Progenitor cell of endocrine pancreas (in vitro differentiated cells): ENCODE data around the gene FAM53A. TPM values are rescaled to one million over a fixed set of nuclear protein-coding genes. Genes with fewer than 3 reads are reported as not detected.

ENCODE experiments used
- DNase-seq: peaks from one replicate; pipeline ENCODE4 v3.0.0; 2021; ENCODE audit warnings: low spot score; ENCODE audit not compliant: unreplicated experiment
- H3K27ac Mint-ChIP-seq: 2 replicates; pipeline ENCODE4 v1.8.0; 2021; ENCODE audit warnings: mild to moderate bottlenecking, moderate library complexity, mixed read lengths
- H3K27me3 Mint-ChIP-seq: 2 replicates; pipeline ENCODE4 v1.8.0; 2021; ENCODE audit warnings: mixed read lengths
- H3K36me3 Mint-ChIP-seq: 2 replicates; pipeline ENCODE4 v1.8.0; 2022; ENCODE audit warnings: mixed read lengths; ENCODE audit not compliant: insufficient read depth
- H3K4me1 Mint-ChIP-seq: 2 replicates; pipeline ENCODE4 v1.8.0; 2021; ENCODE audit warnings: low read depth, mixed read lengths
- H3K4me3 Mint-ChIP-seq: 2 replicates; pipeline ENCODE4 v1.8.0; 2021; ENCODE audit warnings: low read depth, mild to moderate bottlenecking, moderate library complexity, mixed read lengths
- H3K9me3 Mint-ChIP-seq: 2 replicates; pipeline ENCODE4 v1.8.0; 2021; ENCODE audit warnings: low read depth, mixed read lengths
- total RNA-seq: library from RNA; stranded (reverse); gene quantifications from 2 replicates; pipeline ENCODE4 v1.2.1, GENCODE V29; 2021
- TF ChIP-seq, protein P1 (sequence below): fragments of 200-600 bp; sonication (generic); IDR thresholded peaks from one replicate; pipeline ENCODE4 v1.5.0; 2021; ENCODE audit warnings: antibody characterized with exemption, mild to moderate bottlenecking; ENCODE audit not compliant: unreplicated experiment

The FAM53A gene
- total RNA-seq, 1 donor from 2014 or later = 3.0 TPM

DNA sequence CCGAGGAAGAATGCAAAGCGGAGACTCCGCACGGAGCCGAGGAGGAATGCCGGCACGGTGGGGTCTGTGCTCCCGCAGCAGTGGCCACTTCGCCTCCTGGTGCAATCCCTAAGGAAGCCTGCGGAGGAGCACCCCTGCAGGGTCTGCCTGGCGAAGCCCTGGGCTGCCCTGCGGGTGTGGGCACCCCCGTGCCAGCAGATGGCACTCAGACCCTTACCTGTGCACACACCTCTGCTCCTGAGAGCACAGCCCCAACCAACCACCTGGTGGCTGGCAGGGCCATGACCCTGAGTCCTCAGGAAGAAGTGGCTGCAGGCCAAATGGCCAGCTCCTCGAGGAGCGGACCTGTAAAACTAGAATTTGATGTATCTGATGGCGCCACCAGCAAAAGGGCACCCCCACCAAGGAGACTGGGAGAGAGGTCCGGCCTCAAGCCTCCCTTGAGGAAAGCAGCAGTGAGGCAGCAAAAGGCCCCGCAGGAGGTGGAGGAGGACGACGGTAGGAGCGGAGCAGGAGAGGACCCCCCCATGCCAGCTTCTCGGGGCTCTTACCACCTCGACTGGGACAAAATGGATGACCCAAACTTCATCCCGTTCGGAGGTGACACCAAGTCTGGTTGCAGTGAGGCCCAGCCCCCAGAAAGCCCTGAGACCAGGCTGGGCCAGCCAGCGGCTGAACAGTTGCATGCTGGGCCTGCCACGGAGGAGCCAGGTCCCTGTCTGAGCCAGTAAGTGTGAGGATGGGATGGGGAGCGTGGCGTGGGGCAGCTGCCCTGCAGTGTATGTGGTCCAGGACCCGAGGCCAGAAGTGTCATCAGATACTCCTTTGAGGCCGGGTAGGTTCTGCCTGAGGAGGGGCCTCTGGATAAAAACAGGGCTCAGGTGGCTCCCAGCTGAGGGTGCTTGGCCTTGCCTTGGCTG lies 44.2 kb upstream of the FAM53A start:
- H3K27me3 Mint-ChIP-seq = no peaks in the 10 kb centered on the region
- peaks cover 3% of the 10 kb centered on the region for H3K4me1 Mint-ChIP-seq
- peaks cover 5% of the 10 kb centered on the region for H3K36me3 Mint-ChIP-seq
- no peak for DNase-seq
- H3K4me3 Mint-ChIP-seq = no peak overlapping the region
- no peaks in the 10 kb centered on the region for H3K9me3 Mint-ChIP-seq
- TF ChIP-seq, protein P1, sequence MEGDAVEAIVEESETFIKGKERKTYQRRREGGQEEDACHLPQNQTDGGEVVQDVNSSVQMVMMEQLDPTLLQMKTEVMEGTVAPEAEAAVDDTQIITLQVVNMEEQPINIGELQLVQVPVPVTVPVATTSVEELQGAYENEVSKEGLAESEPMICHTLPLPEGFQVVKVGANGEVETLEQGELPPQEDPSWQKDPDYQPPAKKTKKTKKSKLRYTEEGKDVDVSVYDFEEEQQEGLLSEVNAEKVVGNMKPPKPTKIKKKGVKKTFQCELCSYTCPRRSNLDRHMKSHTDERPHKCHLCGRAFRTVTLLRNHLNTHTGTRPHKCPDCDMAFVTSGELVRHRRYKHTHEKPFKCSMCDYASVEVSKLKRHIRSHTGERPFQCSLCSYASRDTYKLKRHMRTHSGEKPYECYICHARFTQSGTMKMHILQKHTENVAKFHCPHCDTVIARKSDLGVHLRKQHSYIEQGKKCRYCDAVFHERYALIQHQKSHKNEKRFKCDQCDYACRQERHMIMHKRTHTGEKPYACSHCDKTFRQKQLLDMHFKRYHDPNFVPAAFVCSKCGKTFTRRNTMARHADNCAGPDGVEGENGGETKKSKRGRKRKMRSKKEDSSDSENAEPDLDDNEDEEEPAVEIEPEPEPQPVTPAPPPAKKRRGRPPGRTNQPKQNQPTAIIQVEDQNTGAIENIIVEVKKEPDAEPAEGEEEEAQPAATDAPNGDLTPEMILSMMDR = peak; percentile 8
- no peak overlapping the region for H3K27ac Mint-ChIP-seq

DNA sequence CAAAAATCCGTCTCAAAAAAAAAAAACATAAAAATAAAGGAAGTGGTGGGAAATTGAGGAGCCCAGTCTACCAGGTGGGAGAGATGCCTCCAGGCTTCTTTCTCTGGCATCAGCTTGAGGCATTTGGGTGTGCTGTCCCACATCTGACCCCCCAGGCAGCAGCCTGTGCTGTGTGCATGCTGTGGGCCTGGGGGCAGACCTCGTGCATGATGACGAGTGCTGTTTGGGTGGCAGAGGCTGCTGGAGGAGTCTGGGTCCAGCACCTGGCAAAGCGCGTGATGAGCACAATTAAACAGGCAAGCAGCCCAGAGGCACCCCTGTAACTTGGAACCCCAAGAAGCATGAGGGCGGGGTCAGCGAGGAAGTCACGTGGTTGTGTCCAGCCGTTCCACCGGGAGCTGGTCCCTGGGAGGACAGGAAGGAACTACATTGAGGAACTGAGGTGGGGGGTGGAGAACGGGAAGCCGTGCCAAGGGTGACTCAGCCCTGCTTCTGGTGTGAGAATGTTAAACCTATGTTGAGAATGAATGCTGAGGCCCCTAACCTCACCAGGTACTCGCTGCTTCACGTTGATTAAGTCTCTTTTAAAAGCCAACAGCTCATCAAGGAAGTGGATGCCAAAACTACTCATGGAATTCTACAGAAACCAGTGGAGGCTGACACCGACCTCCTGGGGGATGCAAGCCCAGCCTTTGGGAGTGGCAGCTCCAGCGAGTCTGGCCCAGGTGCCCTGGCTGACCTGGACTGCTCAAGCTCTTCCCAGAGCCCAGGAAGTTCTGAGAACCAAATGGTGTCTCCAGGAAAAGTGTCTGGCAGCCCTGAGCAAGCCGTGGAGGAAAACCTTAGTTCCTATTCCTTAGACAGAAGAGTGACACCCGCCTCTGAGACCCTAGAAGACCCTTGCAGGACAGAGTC lies 43.3 kb upstream of the FAM53A start:
- no peak overlapping the region for H3K4me3 Mint-ChIP-seq
- no peak for DNase-seq
- H3K27me3 Mint-ChIP-seq = no peaks in the 10 kb centered on the region
- H3K9me3 Mint-ChIP-seq = no peaks in the 10 kb centered on the region
- H3K27ac Mint-ChIP-seq = no peak overlapping the region
- H3K36me3 Mint-ChIP-seq = peaks cover 5% of the 10 kb centered on the region
- TF ChIP-seq, protein P1 = no peak
- H3K4me1 Mint-ChIP-seq = peaks cover 10% of the 10 kb centered on the region

DNA sequence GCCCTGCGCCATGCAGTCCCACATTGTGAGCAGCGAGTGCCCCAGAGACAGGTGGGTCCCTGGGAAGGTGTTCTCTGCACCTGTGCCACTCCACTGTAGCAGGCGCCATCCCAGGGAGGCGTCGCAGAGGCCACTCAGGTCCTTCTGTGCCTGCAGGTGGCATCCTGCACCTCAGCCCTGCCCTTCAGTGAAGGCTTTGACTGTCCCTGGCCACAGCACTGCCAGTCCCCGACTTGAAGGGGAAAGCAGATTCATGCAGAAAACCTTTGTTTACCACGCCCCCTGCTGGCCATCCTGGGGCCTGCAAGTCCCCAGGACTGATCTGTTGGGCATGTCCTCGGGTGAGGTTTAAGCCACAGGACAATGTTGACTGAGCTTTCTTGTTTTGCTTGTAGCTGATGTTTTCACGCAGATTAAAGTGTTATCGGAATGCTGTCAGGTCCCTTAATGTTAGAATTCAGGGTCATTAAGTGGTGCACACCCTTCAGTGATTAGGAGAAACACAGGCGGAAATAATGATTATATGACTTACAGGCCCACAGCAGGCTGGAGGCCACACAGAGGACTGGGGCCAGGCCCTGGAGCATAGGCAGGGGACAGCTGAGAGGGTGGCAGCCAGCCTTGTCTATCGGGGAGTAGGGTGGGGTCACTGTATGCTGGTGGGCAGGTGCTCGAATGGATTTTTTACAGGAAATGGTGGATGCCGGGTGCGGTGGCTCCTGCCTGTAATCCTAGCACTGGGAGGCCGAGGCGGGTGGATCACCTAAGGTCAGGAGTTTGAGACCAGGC lies 42.2 kb upstream of the FAM53A start:
- TF ChIP-seq, protein P1 = peak; percentile 98
- H3K27me3 Mint-ChIP-seq = no peaks in the 10 kb centered on the region
- peaks cover 5% of the 10 kb centered on the region for H3K36me3 Mint-ChIP-seq
- DNase-seq = peak; percentile 91
- no peak overlapping the region for H3K4me3 Mint-ChIP-seq
- H3K4me1 Mint-ChIP-seq = peaks cover 16% of the 10 kb centered on the region
- peak overlapping the region; percentile 14 for H3K27ac Mint-ChIP-seq
- no peaks in the 10 kb centered on the region for H3K9me3 Mint-ChIP-seq

DNA sequence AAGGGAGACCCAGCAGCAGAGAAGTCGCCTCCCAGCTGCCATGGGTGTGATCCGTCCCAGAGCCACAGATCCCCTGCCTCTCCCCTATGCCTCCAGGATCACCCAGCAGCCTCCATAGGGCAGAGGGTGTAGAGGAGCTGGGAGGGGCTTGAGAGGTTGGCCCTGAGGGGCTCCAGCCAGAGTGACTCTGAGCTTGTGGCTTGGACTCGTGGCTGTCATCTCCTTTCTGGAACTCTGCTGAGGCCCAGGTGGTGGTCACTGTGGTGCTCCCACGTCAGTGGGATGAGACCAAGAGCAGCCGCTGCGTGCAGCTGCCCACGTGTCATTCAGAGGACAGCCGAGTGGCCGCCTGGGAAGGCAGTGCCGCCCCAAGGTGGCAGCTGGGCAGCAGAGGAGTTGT lies 41.4 kb upstream of the FAM53A start:
- no peak for DNase-seq
- no peak overlapping the region for H3K4me3 Mint-ChIP-seq

More for the DNA sequence above, 41.4 kb upstream of the FAM53A start:
- Mint-ChIP-seq H3K9me3 (no peaks in the 10 kb centered on the region), H3K36me3 (peaks cover 5% of the 10 kb centered on the region), H3K4me1 (peaks cover 16% of the 10 kb centered on the region), H3K27ac (no peak overlapping the region), H3K27me3 (no peaks in the 10 kb centered on the region)
- TF ChIP-seq, protein P1 = no peak
